Chondrocyte (in vitro differentiated cells): ENCODE data around the gene ANXA4. TPM values are rescaled to one million over a fixed set of nuclear protein-coding genes. Genes with fewer than 3 reads are reported as not detected.
"Not testable (repeated sequence)": the region's sequence is repeated elsewhere in the genome, so short reads cannot be mapped to it uniquely, and the experiment has no call there.

Source experiments
- DNase-seq: peaks from one replicate; pipeline ENCODE4 v3.0.0; 2021; ENCODE audit warnings: mixed read lengths, low spot score
- H3K27ac Mint-ChIP-seq: one replicate; pipeline ENCODE4 v1.8.0; 2021; ENCODE audit warnings: mild to moderate bottlenecking, moderate library complexity, mixed read lengths; ENCODE audit not compliant: unreplicated experiment
- H3K27me3 Mint-ChIP-seq: 2 replicates; pipeline ENCODE4 v1.8.0; 2021; ENCODE audit warnings: low read depth, mixed read lengths
- H3K36me3 Mint-ChIP-seq: 2 replicates; pipeline ENCODE4 v1.8.0; 2021; ENCODE audit warnings: low read depth, mixed read lengths
- H3K4me1 Mint-ChIP-seq: 2 replicates; pipeline ENCODE4 v1.8.0; 2021; ENCODE audit warnings: low read depth, mild to moderate bottlenecking, mixed read lengths
- H3K4me3 Mint-ChIP-seq: one replicate; pipeline ENCODE4 v1.8.0; 2021; ENCODE audit warnings: mild to moderate bottlenecking, moderate library complexity, mixed read lengths; ENCODE audit not compliant: unreplicated experiment
- H3K9me3 Mint-ChIP-seq: 2 replicates; pipeline ENCODE4 v1.8.0; 2021; ENCODE audit warnings: low read depth, mixed read lengths
- total RNA-seq: library from RNA; stranded (reverse); gene quantifications from 3 replicates; pipeline ENCODE4 v1.2.1, GENCODE V29; 2021
- TF ChIP-seq, protein P1 (sequence below): fragments of 200-600 bp; sonication (generic); IDR thresholded peaks from 2 replicates; pipeline ENCODE4 v1.5.0; 2021; ENCODE audit warnings: antibody characterized with exemption, mild to moderate bottlenecking, moderate library complexity

ANXA4 gene
- total RNA-seq, 1 donor from 2014 or later: 99.0 TPM

- H3K4me1 Mint-ChIP-seq: peaks cover 31% of the 10 kb centered on the region
- no peaks in the 10 kb centered on the region for H3K27me3 Mint-ChIP-seq
- no peak overlapping the region for H3K4me3 Mint-ChIP-seq
- H3K36me3 Mint-ChIP-seq: peaks cover 21% of the 10 kb centered on the region
- no peak overlapping the region for H3K27ac Mint-ChIP-seq
- no peak for DNase-seq
- no peaks in the 10 kb centered on the region for H3K9me3 Mint-ChIP-seq
- TF ChIP-seq, protein P1, sequence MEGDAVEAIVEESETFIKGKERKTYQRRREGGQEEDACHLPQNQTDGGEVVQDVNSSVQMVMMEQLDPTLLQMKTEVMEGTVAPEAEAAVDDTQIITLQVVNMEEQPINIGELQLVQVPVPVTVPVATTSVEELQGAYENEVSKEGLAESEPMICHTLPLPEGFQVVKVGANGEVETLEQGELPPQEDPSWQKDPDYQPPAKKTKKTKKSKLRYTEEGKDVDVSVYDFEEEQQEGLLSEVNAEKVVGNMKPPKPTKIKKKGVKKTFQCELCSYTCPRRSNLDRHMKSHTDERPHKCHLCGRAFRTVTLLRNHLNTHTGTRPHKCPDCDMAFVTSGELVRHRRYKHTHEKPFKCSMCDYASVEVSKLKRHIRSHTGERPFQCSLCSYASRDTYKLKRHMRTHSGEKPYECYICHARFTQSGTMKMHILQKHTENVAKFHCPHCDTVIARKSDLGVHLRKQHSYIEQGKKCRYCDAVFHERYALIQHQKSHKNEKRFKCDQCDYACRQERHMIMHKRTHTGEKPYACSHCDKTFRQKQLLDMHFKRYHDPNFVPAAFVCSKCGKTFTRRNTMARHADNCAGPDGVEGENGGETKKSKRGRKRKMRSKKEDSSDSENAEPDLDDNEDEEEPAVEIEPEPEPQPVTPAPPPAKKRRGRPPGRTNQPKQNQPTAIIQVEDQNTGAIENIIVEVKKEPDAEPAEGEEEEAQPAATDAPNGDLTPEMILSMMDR: no peak
Measured at GRCh38 chr2:69801745-69802290, 59.9 kb downstream of the ANXA4 start.

GRCh38 chr2:69802781-69803367, 60.9 kb downstream of the ANXA4 start:
- not testable (repeated sequence) for H3K27me3 Mint-ChIP-seq, DNase-seq, H3K4me3 Mint-ChIP-seq, H3K27ac Mint-ChIP-seq, H3K9me3 Mint-ChIP-seq
- peaks cover 23% of the 10 kb centered on the region for H3K4me1 Mint-ChIP-seq
- peaks cover 23% of the 10 kb centered on the region for H3K36me3 Mint-ChIP-seq

DNA sequence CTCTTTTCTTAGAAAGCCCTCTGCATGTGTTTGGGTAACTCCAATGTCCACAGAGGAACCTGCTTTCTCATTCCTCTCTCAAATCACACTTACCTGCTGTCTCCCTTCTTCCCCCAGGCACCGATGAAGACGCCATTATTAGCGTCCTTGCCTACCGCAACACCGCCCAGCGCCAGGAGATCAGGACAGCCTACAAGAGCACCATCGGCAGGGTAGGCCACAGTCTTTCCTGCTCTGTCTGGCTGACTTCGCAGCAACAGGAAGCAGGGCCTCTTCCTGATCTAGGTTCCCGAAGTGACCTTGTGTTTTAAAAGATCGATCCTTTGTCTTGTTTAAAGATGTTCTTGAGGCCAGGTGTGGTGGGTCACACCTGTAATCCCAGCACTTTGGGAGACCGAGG, 62.5 kb downstream of the ANXA4 start:
- H3K27me3 Mint-ChIP-seq: no peaks in the 10 kb centered on the region
- TF ChIP-seq, protein P1: no peak
- no peak for DNase-seq
- peaks cover 8% of the 10 kb centered on the region for H3K4me1 Mint-ChIP-seq
- H3K36me3 Mint-ChIP-seq: peaks cover 29% of the 10 kb centered on the region
- no peak overlapping the region for H3K27ac Mint-ChIP-seq
- no peak overlapping the region for H3K4me3 Mint-ChIP-seq
- H3K9me3 Mint-ChIP-seq: no peaks in the 10 kb centered on the region

- H3K27me3 Mint-ChIP-seq: no peaks in the 10 kb centered on the region
- H3K27ac Mint-ChIP-seq: no peak overlapping the region
- DNase-seq: no peak
- no peaks in the 10 kb centered on the region for H3K4me1 Mint-ChIP-seq
- no peak overlapping the region for H3K4me3 Mint-ChIP-seq
- H3K36me3 Mint-ChIP-seq: peaks cover 33% of the 10 kb centered on the region
- H3K9me3 Mint-ChIP-seq: no peaks in the 10 kb centered on the region
- TF ChIP-seq, protein P1: no peak
Measured at GRCh38 chr2:69805887-69806286, 64.0 kb downstream of the ANXA4 start.

GRCh38 chr2:69807821-69808540, 66.0 kb downstream of the ANXA4 start:
- Mint-ChIP-seq H3K36me3 (peaks cover 41% of the 10 kb centered on the region), H3K4me3 (no peak overlapping the region), H3K9me3 (no peaks in the 10 kb centered on the region), H3K27ac (no peak overlapping the region), H3K27me3 (no peaks in the 10 kb centered on the region), H3K4me1 (no peaks in the 10 kb centered on the region)
- TF ChIP-seq, protein P1: no peak
- no peak for DNase-seq
